Astrocyte (in vitro differentiated cells and primary cell): ENCODE results near the gene CBS. TPM values are rescaled to one million over a fixed set of nuclear protein-coding genes. Genes with fewer than 3 reads are reported as not detected.

Experiments used
- DNase-seq: peaks from one replicate; pipeline ENCODE4 v3.0.0-alpha.2; 2010; ENCODE audit warnings: low read depth
- FAIRE-seq: peaks from 2 replicates; lab custom pipeline; 2011; peaks lifted over from hg19 to GRCh38; lab: Jason Lieb, UNC
- H2AFZ ChIP-seq: 2 replicates; pipeline ENCODE4 v1.6.0; 2012; ENCODE audit warnings: low read depth, low read length, inconsistent platforms
- H3K27ac ChIP-seq: 2 replicates; pipeline ENCODE4 v1.5.1; 2011; ENCODE audit warnings: low read depth, low read length, inconsistent platforms
- H3K27me3 ChIP-seq: 2 replicates; pipeline ENCODE4 v1.6.0; 2011; ENCODE audit warnings: low read length, inconsistent platforms; ENCODE audit not compliant: insufficient read depth
- H3K36me3 ChIP-seq: 2 replicates; pipeline ENCODE4 v1.5.1; 2011; ENCODE audit warnings: low read length, inconsistent platforms; ENCODE audit not compliant: insufficient read depth
- H3K4me1 ChIP-seq: 2 replicates; pipeline ENCODE4 v1.5.1; 2011; ENCODE audit warnings: low read length, inconsistent platforms; ENCODE audit not compliant: insufficient read depth
- H3K4me2 ChIP-seq: 2 replicates; pipeline ENCODE4 v1.6.0; 2012; ENCODE audit warnings: low read length, inconsistent platforms
- H3K4me3 ChIP-seq: 2 replicates; pipeline ENCODE4 v1.5.1; 2011; ENCODE audit warnings: low read depth, mild to moderate bottlenecking, low read length, inconsistent platforms; ENCODE audit not compliant: insufficient read depth
- H3K79me2 ChIP-seq: 2 replicates; pipeline ENCODE4 v1.6.0; 2012; ENCODE audit warnings: mild to moderate bottlenecking, low read length, inconsistent platforms; ENCODE audit not compliant: insufficient read depth
- H3K9ac ChIP-seq: 2 replicates; pipeline ENCODE4 v1.6.0; 2012; ENCODE audit warnings: mild to moderate bottlenecking, low read length, inconsistent platforms
- H3K9me3 ChIP-seq: 2 replicates; pipeline ENCODE4 v1.5.1; 2012; ENCODE audit warnings: low read depth, mild to moderate bottlenecking, low read length, inconsistent platforms; ENCODE audit not compliant: insufficient read depth
- H4K20me1 ChIP-seq: 2 replicates; pipeline ENCODE4 v1.6.0; 2012; ENCODE audit warnings: low read length, inconsistent platforms; ENCODE audit not compliant: insufficient read depth
- H3K27ac Mint-ChIP-seq: one replicate; pipeline ENCODE4 v1.8.0; 2021; ENCODE audit warnings: mild to moderate bottlenecking, mixed read lengths; ENCODE audit not compliant: unreplicated experiment
- H3K27me3 Mint-ChIP-seq: one replicate; pipeline ENCODE4 v1.8.0; 2021; ENCODE audit warnings: low read depth, mixed read lengths; ENCODE audit not compliant: unreplicated experiment
- H3K36me3 Mint-ChIP-seq: one replicate; pipeline ENCODE4 v1.8.0; 2021; ENCODE audit warnings: low read depth, mixed read lengths; ENCODE audit not compliant: unreplicated experiment
- H3K4me1 Mint-ChIP-seq: one replicate; pipeline ENCODE4 v1.8.0; 2021; ENCODE audit warnings: low read depth, mixed read lengths; ENCODE audit not compliant: unreplicated experiment
- H3K4me3 Mint-ChIP-seq: one replicate; pipeline ENCODE4 v1.8.0; 2021; ENCODE audit warnings: mild to moderate bottlenecking, moderate library complexity, mixed read lengths; ENCODE audit not compliant: unreplicated experiment
- H3K9me3 Mint-ChIP-seq: one replicate; pipeline ENCODE4 v1.8.0; 2021; ENCODE audit warnings: mild to moderate bottlenecking, mixed read lengths; ENCODE audit not compliant: unreplicated experiment
- EZH2 ChIP-seq: IDR thresholded peaks from 2 replicates; pipeline ENCODE4 v1.6.1; 2012; ENCODE audit warnings: mild to moderate bottlenecking, low read length, inconsistent platforms; ENCODE audit not compliant: insufficient read depth
- total RNA-seq: library from RNA; stranded (reverse); gene quantifications from 2 replicates; pipeline ENCODE4 v1.2.1, GENCODE V29; 2021
- TF ChIP-seq, protein P1 (sequence below): IDR thresholded peaks from 2 replicates; pipeline ENCODE4 v1.5.1; 2011; ENCODE audit warnings: low read depth, mild to moderate bottlenecking, inconsistent platforms, low read length, moderate library complexity; ENCODE audit not compliant: insufficient read depth

CBS gene
- total RNA-seq, 1 donor from 2014 or later, result 195 TPM

DNA sequence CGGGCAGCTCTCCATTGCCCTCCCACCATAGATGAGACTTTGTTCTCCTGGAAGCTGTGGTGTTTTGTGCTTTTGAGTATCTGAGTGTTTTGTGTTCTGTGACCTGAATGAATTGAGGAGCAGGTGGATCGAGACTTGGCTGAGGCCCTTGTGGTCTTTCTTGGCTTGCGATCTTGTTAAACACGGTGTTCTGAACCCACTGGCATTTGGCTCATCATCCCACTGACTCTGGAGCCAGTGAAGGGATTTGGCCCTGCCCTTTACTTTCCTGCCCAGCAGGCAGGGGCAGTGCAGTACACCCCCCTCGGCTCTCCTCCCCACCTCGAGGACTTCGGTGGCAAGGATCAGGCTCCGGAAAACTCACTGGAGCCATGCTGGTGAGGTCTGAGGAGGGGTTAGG lies 70.7 kb downstream of the CBS start:
- Mint-ChIP-seq H3K4me1 (peaks cover 11% of the 10 kb centered on the region), H3K36me3 (peaks cover 18% of the 10 kb centered on the region), H3K27ac (no peak overlapping the region), H3K4me3 (no peak overlapping the region), H3K9me3 (peaks cover 17% of the 10 kb centered on the region), H3K27me3 (no peaks in the 10 kb centered on the region)
- Histone ChIP-seq H3K4me3 (no peak overlapping the region), H4K20me1 (no peaks in the 10 kb centered on the region), H3K79me2 (peaks cover 4% of the 10 kb centered on the region), H2AFZ (no peak overlapping the region), H3K9ac (no peak overlapping the region), H3K27ac (no peak overlapping the region), H3K36me3 (no peaks in the 10 kb centered on the region), H3K4me2 (no peak overlapping the region), H3K4me1 (no peaks in the 10 kb centered on the region), H3K27me3 (no peaks in the 10 kb centered on the region), H3K9me3 (no peaks in the 10 kb centered on the region)
- TF ChIP-seq, protein P1, sequence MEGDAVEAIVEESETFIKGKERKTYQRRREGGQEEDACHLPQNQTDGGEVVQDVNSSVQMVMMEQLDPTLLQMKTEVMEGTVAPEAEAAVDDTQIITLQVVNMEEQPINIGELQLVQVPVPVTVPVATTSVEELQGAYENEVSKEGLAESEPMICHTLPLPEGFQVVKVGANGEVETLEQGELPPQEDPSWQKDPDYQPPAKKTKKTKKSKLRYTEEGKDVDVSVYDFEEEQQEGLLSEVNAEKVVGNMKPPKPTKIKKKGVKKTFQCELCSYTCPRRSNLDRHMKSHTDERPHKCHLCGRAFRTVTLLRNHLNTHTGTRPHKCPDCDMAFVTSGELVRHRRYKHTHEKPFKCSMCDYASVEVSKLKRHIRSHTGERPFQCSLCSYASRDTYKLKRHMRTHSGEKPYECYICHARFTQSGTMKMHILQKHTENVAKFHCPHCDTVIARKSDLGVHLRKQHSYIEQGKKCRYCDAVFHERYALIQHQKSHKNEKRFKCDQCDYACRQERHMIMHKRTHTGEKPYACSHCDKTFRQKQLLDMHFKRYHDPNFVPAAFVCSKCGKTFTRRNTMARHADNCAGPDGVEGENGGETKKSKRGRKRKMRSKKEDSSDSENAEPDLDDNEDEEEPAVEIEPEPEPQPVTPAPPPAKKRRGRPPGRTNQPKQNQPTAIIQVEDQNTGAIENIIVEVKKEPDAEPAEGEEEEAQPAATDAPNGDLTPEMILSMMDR, result no peak
- TF ChIP-seq EZH2, result no peak
- DNase-seq (no peak), FAIRE-seq (no peak)

Other genes with a start within 250 kb of the CBS start
- gene WDR4, start 196.3 kb downstream of the CBS start, total RNA-seq, result 20.5 and 20.8 TPM in 2 replicates
- gene NDUFV3, start 182.5 kb downstream of the CBS start, total RNA-seq, result 42.5 and 45.7 TPM in 2 replicates
- gene ERVH48-1, start 150.2 kb downstream of the CBS start, total RNA-seq, result 0.55 and 1.1 TPM in 2 replicates
- 9.8 and 11.2 TPM in 2 replicates for gene PKNOX1, start 101.3 kb downstream of the CBS start, total RNA-seq
- 13.8 and 24.2 TPM in 2 replicates for gene U2AF1, start 31.7 kb upstream of the CBS start, total RNA-seq
- not detected in 2 replicates for gene CRYAA, start 93.2 kb upstream of the CBS start, total RNA-seq